ENCODE results near the gene CHRNA9.
"Not testable (repeated sequence)": the region's sequence is repeated elsewhere in the genome, so short reads cannot be mapped to it uniquely, and the experiment has no call there.

Gene CHRNA9

DNA sequence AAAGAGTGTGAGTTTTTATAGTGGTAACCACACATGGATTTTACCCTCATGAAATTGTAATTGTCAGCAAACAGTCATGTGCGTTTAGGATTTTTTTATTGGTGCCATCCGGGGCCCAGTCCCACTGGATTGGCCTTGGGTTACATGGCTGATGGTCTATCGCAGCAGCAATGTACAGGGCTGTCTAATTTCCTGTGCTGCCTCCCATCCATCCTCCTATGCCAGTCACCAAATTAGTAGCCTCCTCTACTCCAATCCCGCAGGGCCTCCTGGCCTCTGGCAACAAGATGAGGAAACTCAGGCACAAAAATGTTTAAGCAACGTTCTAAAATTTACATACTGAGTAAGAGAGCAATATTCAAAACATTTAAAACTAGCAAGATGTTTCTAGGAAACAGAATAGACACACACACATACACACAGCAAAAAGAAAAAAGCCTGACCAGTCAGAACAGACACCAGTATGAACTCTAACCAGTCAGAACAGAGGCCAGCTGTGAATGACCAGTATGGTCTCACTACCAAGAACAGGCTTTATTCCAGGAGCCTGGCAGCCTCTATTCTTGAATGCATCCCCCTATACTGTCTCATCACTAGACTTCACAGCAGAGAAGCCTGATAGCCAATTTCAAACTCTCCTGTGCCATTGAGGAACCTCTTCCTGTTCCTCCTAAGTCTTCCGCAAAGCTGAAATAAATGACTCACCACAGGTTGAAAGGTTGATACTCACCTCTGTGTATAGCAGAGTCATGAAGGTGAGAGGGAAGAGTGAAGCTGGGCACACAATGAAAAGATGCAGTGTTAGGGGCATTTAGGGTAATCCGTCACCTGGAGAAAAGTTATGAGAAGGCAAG is 42.6 kb downstream of the CHRNA9 start:
- Mint-ChIP-seq H3K27ac (no peak overlapping the region), H3K36me3 (no peaks in the 10 kb centered on the region)

DNA sequence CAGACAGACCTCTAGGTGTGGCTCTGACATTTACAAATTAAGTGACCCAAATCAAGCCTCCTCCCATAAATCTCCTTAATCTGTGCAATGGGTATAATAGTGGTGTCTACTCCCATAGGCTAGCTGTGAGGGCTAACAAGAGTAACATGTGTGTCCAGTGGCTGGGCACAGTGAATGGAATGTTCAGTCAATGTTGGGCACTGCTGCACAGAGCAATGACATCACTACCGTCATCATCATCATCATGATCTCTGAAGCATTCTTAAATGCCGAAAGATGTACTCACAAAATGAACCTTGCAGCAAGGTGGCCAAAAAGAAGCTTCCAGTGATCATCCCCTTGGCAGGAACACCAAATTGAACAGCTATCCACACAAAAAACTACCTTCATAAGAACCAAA is 43.5 kb downstream of the CHRNA9 start:
- H3K36me3 Mint-ChIP-seq: no peaks in the 10 kb centered on the region
- no peaks in the 10 kb centered on the region for H3K9me3 Mint-ChIP-seq
- ATAC-seq: no peak
- no peak overlapping the region for H3K27ac Mint-ChIP-seq
- no peak overlapping the region for H3K4me3 Mint-ChIP-seq
- no peaks in the 10 kb centered on the region for H3K4me1 Mint-ChIP-seq
- no peaks in the 10 kb centered on the region for H3K27me3 Mint-ChIP-seq

More for the DNA sequence above, 42.6 kb downstream of the CHRNA9 start:
- Mint-ChIP-seq H3K4me1 (no peaks in the 10 kb centered on the region), H3K4me3 (no peak overlapping the region), H3K27me3 (no peaks in the 10 kb centered on the region), H3K9me3 (no peaks in the 10 kb centered on the region)
- no peak for ATAC-seq

DNA sequence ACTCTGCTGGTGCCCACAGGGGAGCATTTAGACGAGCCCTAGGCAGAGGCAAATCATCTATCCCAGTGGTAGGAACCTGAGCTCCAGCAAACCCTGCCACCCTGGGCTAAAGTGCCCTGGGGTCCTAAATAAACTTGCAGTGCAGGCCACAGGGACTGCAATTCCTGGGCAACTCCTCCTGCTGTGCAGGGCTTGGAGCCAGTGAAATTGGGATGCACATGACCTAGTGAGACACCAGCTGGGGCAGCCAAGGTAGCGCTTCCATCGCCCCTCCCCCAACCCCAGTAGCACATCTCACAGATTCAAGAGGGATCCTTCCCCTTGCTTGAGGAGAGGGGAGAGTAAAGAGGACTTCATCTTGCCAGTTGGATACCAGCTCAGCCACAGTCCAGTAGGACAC is 44.1 kb downstream of the CHRNA9 start:
- Mint-ChIP-seq H3K4me3 (no peak overlapping the region), H3K4me1 (no peaks in the 10 kb centered on the region), H3K36me3 (no peaks in the 10 kb centered on the region), H3K27ac (no peak overlapping the region), H3K9me3 (no peaks in the 10 kb centered on the region), H3K27me3 (no peaks in the 10 kb centered on the region)
- ATAC-seq: no peak

DNA sequence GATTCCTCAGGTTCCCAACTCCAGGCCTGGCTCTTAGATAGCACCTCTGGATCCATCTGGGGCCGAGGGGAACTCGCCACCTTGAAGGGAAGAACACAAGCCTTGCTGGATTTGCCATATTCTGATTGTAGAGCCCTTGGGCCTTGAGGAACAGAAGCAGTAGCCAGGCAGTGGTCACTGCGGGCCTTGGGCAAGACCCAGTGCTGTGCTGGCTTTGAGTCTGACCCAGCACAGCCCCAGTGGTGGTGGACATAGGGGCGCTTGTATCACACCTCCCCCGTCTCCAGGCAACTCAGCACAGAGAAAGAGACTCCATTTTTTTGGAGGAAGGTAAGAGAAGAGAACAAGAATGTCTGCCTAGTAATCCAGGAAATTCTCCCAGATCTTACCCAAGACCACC is 45.5 kb downstream of the CHRNA9 start:
- Mint-ChIP-seq H3K4me1 (no peaks in the 10 kb centered on the region), H3K27ac (no peak overlapping the region), H3K9me3 (no peaks in the 10 kb centered on the region), H3K36me3 (no peaks in the 10 kb centered on the region), H3K4me3 (no peak overlapping the region), H3K27me3 (no peaks in the 10 kb centered on the region)
- ATAC-seq: no peak

DNA sequence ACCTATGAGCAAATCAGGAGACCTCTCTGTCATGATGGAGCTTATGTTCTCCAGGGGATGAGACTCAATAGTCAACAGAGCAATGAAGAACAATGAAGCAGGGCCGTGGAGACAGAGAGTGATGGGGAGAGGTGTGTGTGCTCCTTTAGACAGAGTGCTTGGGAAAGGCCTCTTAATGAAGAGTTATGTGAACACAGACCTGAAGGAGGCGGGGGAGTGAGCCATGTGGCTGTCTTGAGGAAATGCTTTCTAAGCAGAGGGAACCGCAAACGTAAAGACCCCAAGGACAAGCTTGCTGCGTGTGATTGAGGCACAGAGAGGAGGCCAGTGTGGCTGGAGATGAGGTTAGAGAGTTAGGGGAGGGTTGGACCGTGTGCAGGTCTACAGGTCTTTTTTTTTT is 53.1 kb downstream of the CHRNA9 start:
- H3K27me3 Mint-ChIP-seq: no peaks in the 10 kb centered on the region

DNA sequence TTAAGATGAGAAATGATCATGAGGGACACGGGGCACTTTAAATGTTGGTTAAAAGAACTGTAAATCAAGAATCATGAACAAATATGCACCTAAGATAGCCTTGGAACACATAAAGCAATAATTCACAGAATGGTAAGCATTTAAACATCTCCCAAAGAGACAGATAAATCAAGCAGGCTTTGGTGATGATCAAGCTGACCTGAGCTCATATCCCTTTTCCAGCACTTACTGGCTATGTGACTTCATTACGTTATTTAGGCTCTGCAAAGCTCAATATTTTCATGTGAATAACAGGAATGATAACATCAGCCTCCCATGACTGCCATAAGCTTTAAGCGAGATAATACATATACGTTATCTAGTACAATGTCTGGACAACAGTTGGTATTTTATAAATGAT is 54.9 kb downstream of the CHRNA9 start:
- no peak overlapping the region for H3K27ac Mint-ChIP-seq
- no peaks in the 10 kb centered on the region for H3K4me1 Mint-ChIP-seq
- no peak overlapping the region for H3K4me3 Mint-ChIP-seq
- H3K27me3 Mint-ChIP-seq: no peaks in the 10 kb centered on the region
- ATAC-seq: no peak
- peaks cover 2% of the 10 kb centered on the region for H3K9me3 Mint-ChIP-seq
- no peaks in the 10 kb centered on the region for H3K36me3 Mint-ChIP-seq

More for the DNA sequence above, 53.1 kb downstream of the CHRNA9 start:
- no peak for ATAC-seq
- Mint-ChIP-seq H3K9me3 (no peaks in the 10 kb centered on the region), H3K36me3 (no peaks in the 10 kb centered on the region), H3K4me3 (no peak overlapping the region), H3K27ac (no peak overlapping the region), H3K4me1 (no peaks in the 10 kb centered on the region)

DNA sequence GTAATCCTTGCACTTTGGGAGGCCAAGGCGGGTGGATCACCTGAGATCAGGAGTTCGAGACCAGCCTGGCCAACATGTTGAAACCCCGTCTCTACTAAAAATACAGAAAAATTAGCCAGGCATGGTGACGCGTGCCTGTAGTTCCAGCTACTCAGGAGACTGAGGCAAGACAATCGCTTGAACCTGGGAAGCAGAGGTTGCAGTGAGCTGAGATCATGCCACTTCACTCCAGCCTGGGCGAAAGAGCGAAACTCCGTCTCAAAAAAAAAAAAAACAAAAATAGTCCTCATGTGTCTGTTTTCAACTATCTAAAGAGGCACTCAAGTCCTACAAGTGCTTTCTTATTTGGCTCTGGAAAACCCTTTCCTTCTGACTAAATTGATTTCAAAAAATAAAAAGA is 57.1 kb downstream of the CHRNA9 start:
- not testable (repeated sequence) for H3K9me3 Mint-ChIP-seq, H3K36me3 Mint-ChIP-seq, ATAC-seq, H3K4me1 Mint-ChIP-seq, H3K27me3 Mint-ChIP-seq, H3K27ac Mint-ChIP-seq, H3K4me3 Mint-ChIP-seq

DNA sequence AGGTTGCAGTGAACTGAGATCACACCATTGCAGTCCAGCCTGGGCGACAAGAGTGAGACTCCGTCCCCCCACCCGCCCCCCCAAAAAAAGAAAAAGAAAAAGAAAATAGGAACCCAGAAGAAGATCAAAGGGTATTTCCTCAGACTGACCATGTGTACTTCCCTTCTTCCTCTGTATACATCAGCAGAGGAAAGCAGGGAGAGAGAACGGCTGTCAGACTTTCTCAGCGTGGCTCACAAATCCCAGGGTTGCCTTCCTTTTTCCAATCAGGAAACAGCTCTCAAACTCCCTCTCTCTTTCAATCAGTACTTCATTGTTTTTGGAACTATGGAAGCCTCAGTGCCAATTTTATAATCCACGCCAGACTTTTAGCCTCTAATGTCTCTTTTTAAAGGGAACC is 59.1 kb downstream of the CHRNA9 start:
- no peak overlapping the region for H3K4me3 Mint-ChIP-seq
- H3K27ac Mint-ChIP-seq: no peak overlapping the region
- no peaks in the 10 kb centered on the region for H3K27me3 Mint-ChIP-seq
- no peaks in the 10 kb centered on the region for H3K4me1 Mint-ChIP-seq
- ATAC-seq: no peak
- H3K36me3 Mint-ChIP-seq: no peaks in the 10 kb centered on the region
- H3K9me3 Mint-ChIP-seq: peaks cover 2% of the 10 kb centered on the region

DNA sequence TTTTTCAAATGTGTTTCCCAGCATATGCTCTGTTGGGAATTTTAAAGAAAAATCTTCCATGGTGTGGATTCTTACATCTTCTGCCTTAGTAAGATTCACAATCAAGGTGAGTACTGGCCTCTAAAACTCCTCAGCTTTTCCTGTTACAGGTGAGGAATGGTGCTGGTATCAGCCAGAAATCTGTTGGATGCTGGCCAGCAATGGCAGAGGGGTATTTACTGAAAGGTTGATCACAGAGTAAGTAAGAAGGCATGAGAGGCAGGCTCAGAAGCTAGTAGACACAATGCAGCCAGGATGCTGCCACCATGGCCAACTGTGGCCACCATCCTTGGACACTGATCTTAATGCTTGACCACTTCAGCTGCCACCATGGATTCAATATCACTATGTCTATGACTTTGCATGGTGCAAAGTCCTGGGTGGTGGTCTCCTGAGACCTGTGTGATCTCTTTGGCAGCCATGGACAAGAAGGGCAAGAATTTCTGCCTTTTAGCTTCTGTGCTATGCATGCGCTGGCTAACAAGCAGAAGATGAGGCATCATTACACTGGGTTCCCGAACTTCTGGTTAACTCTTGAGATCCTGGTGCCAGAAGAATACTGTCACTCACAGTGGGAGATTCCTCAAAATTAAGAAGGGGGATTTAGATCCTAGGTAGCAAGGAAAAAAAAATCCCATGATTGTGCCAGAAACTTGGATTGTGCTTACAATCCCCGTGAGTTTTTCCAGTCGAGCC is 60.2 kb downstream of the CHRNA9 start:
- no peaks in the 10 kb centered on the region for H3K4me1 Mint-ChIP-seq
- no peaks in the 10 kb centered on the region for H3K36me3 Mint-ChIP-seq
- no peak for ATAC-seq
- H3K9me3 Mint-ChIP-seq: peaks cover 2% of the 10 kb centered on the region
- H3K27ac Mint-ChIP-seq: no peak overlapping the region
- no peaks in the 10 kb centered on the region for H3K27me3 Mint-ChIP-seq
- no peak overlapping the region for H3K4me3 Mint-ChIP-seq

DNA sequence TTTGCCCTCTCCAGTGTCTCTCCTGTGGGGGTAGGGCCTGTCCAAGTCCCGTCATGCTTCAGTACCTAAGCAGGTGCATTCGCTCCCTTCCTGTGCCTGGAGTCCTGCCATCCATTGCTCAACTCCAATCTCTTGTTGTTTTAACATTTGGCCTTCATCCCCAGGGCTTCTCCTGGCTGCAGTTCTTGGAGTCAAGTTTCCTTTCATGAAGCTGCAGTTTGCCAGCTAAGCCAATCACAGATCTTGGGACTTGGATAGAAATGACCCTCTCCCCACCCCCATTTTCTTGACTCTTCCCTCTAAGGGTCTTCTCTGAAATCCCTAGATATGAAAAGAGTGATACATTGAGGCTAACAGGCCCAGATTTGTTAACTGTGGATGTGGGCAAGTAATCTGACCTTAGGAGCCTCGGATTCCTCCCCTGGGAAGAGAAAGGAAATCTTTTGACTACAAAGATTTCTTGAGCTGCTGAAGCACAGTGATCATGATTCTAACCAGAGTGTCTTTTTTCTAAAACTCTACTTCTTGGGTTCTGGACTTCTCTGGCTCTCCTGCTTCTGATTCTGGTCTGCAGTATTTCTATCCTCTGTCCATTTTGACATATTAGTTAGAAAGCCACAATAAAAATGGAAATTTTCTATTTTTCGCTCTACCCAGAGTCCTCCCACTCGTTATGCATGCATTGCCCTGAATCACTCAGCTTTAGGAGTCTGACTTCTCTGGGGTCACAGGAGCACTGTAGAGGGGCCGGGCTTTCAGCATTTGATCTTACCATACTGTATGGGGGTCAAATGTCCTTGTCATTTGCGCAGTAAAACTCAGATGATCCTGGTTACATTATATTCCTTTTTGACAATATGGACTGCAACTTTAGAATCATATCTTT is 61.0 kb downstream of the CHRNA9 start:
- Mint-ChIP-seq H3K4me1 (no peaks in the 10 kb centered on the region), H3K27ac (no peak overlapping the region), H3K9me3 (peaks cover 2% of the 10 kb centered on the region), H3K27me3 (no peaks in the 10 kb centered on the region), H3K36me3 (no peaks in the 10 kb centered on the region), H3K4me3 (no peak overlapping the region)
- no peak for ATAC-seq

DNA sequence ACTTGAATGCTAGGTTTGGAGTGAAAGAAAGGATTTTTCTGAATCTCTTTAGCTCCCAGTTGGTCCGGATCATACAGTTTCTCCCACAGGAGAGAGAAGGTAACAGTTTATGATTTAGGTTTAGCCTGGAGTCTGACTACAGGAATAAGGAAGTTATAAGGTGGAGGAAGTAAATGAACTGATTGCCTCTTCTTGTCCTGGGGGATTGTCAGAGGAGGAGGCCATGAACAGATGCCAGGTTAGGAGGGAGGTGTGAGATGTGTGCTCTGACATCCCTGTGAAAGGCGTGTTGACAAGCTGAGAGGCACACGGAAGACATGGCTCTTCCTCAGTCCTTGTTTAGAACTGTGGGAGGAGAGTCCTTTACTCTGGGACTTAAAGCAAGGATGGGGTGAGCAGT is 64.4 kb downstream of the CHRNA9 start:
- H3K36me3 Mint-ChIP-seq: no peaks in the 10 kb centered on the region
- no peaks in the 10 kb centered on the region for H3K4me1 Mint-ChIP-seq
- H3K4me3 Mint-ChIP-seq: no peak overlapping the region
- H3K27me3 Mint-ChIP-seq: no peaks in the 10 kb centered on the region
- no peaks in the 10 kb centered on the region for H3K9me3 Mint-ChIP-seq
- ATAC-seq: no peak
- no peak overlapping the region for H3K27ac Mint-ChIP-seq

DNA sequence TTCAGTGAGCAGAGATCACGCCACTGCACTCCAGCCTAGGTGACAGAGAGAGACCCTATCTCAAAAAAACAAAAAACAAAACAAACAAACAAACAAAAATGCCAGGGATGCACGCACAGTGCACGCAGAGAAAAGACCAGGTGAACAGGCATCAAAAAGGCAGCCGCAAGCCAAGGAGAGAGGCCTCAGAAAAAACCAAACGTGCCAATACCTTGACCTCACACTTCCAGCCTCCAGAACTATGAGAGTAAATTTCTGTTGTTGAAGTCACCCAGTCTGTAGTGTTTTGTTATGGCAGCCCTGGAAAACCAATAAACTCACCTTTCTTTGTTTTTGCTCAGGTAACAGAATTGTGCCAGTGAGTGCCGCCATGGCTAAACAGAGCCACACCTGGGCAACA is 66.0 kb downstream of the CHRNA9 start:
- no peak for ATAC-seq
- Mint-ChIP-seq H3K27ac (no peak overlapping the region), H3K9me3 (peaks cover 2% of the 10 kb centered on the region), H3K4me1 (no peaks in the 10 kb centered on the region), H3K36me3 (no peaks in the 10 kb centered on the region), H3K4me3 (no peak overlapping the region), H3K27me3 (no peaks in the 10 kb centered on the region)

DNA sequence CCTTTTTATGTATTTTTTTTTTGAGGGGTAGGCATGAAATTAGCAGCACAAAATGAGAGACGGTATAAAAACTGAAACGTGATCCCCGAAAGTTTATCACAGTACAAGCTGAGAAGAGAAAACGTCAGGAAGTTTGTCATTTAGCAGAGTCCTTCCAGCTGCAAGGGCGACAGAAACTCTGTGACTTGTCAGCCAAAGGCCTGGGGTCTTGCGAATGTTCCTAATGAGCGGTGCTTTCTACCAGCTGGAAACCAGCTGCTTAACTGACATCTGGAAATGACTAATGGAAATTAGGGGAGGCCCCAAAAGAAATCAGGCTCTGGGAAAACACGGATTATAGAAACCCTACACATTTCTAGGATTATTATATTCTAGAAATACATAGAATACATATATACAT is 66.5 kb downstream of the CHRNA9 start:
- Mint-ChIP-seq H3K36me3 (no peaks in the 10 kb centered on the region), H3K27ac (no peak overlapping the region), H3K4me1 (no peaks in the 10 kb centered on the region), H3K4me3 (no peak overlapping the region), H3K9me3 (peaks cover 2% of the 10 kb centered on the region), H3K27me3 (no peaks in the 10 kb centered on the region)
- no peak for ATAC-seq

DNA sequence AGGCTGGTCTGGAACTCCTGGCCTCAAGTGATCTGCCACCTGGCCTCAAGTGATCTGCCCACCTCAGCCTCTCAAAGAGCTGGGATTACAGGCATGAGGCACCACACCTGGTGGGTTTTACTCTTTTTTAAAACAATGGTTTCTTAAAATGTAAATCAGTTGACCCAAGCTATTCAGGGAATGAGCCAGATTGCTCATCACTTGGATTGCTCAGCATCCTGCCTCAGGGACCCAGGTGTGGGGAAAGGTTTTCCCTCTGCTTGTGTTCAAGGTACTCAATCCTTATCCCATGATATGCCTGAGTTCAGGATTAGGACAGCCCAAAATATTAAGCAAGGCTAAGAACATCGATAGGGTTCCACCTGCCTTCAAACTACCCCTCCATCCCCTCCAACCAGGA is 67.4 kb downstream of the CHRNA9 start:
- H3K4me1 Mint-ChIP-seq: no peaks in the 10 kb centered on the region
- no peak for ATAC-seq
- no peak overlapping the region for H3K4me3 Mint-ChIP-seq
- no peaks in the 10 kb centered on the region for H3K27me3 Mint-ChIP-seq
- H3K9me3 Mint-ChIP-seq: peaks cover 8% of the 10 kb centered on the region
- H3K36me3 Mint-ChIP-seq: peaks cover 7% of the 10 kb centered on the region
- H3K27ac Mint-ChIP-seq: no peak overlapping the region

DNA sequence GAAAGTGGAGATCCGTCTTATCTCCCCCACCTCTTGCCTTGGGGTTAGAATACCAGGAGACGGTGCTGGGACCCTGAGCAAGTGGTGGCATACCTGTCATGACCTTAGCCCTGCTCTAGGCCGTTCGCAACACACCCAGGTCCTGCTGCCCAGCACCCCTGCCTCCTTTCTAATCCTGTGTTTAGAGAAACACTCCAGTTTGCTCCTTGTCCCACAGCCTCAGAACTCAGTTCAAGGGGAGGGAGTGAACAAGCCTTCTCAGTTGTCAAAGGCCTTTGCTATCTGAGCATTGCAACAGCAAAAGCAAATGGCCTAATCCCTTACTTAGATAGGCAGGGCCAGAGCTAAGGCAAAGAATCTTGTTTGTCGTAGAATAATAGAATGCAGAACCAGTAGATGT is 67.9 kb downstream of the CHRNA9 start:
- H3K4me1 Mint-ChIP-seq: no peaks in the 10 kb centered on the region
- peaks cover 11% of the 10 kb centered on the region for H3K36me3 Mint-ChIP-seq
- no peak overlapping the region for H3K4me3 Mint-ChIP-seq
- ATAC-seq: no peak
- peaks cover 11% of the 10 kb centered on the region for H3K9me3 Mint-ChIP-seq
- H3K27me3 Mint-ChIP-seq: no peaks in the 10 kb centered on the region
- H3K27ac Mint-ChIP-seq: no peak overlapping the region

All from stimulated activated memory B cell treated with anti-CD40 and anti-IgM and Interleukin-4, amounts not matched to agents 10 μg/mL and 1 μg/mL and 100 μg/mL, for 72 hours (primary cell).